Keratinocyte (primary cell): ENCODE results near the gene FAM50B.

Source experiments
- EZH2 ChIP-seq: IDR thresholded peaks from one replicate; pipeline ENCODE4 v1.6.1; 2012; ENCODE audit warnings: inconsistent platforms, mild to moderate bottlenecking, low read length, moderate library complexity
- TF ChIP-seq, protein P1 (sequence below), 3 experiments: IDR thresholded peaks in 1 of 3; conservative IDR thresholded peaks in 1 of 3; optimal IDR thresholded peaks in 1 of 3; 2 replicates in 2 of 3; 3 replicates in 1 of 3; pipeline versions ENCODE3 to v1.5.1; 2011; ENCODE audit warnings: low read length in 3 of 3, mild to moderate bottlenecking in 3 of 3, moderate library complexity in 2 of 3, control low read depth in 1 of 3, inconsistent platforms in 1 of 3; ENCODE audit not compliant: insufficient read depth in 2 of 3; ENCODE audit errors: extremely low read depth in 1 of 3

GRCh38 chr6:3899970-3900439 lies 50.8 kb downstream of the FAM50B start:
- TF ChIP-seq, protein P1, sequence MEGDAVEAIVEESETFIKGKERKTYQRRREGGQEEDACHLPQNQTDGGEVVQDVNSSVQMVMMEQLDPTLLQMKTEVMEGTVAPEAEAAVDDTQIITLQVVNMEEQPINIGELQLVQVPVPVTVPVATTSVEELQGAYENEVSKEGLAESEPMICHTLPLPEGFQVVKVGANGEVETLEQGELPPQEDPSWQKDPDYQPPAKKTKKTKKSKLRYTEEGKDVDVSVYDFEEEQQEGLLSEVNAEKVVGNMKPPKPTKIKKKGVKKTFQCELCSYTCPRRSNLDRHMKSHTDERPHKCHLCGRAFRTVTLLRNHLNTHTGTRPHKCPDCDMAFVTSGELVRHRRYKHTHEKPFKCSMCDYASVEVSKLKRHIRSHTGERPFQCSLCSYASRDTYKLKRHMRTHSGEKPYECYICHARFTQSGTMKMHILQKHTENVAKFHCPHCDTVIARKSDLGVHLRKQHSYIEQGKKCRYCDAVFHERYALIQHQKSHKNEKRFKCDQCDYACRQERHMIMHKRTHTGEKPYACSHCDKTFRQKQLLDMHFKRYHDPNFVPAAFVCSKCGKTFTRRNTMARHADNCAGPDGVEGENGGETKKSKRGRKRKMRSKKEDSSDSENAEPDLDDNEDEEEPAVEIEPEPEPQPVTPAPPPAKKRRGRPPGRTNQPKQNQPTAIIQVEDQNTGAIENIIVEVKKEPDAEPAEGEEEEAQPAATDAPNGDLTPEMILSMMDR (optimal IDR thresholded peaks at IDR 0.05 in 1 of 3, IDR thresholded peaks at IDR 0.05 in 1 of 3, conservative IDR thresholded peaks at IDR 0.05 in 1 of 3; ENCODE audit: extremely low read depth in 1 of 3, insufficient read depth in 2 of 3, low read length in 3 of 3) = no peak
- TF ChIP-seq EZH2 = no peak
